GM12892 (cell line): ENCODE data around the gene TUBG2.

Experiments
- POLR2A ChIP-seq: IDR thresholded peaks from 2 replicates; pipeline ENCODE4 v1.6.1; 2011; ENCODE audit warnings: low read depth, low read length, control low read depth
- POLR2AphosphoS5 ChIP-seq: IDR thresholded peaks from 2 replicates; pipeline ENCODE4 v1.6.1; 2011; ENCODE audit warnings: low read depth, low read length, control low read depth

- 0 out of 2 replicates have a peak, but pooled peaks have one; percentile 8 for TF ChIP-seq POLR2A
- no peak for TF ChIP-seq POLR2AphosphoS5
Measured at GRCh38 chr17:42700586-42701289, 41.7 kb downstream of the TUBG2 start.
